ENCODE data around the gene OAF.

DNA sequence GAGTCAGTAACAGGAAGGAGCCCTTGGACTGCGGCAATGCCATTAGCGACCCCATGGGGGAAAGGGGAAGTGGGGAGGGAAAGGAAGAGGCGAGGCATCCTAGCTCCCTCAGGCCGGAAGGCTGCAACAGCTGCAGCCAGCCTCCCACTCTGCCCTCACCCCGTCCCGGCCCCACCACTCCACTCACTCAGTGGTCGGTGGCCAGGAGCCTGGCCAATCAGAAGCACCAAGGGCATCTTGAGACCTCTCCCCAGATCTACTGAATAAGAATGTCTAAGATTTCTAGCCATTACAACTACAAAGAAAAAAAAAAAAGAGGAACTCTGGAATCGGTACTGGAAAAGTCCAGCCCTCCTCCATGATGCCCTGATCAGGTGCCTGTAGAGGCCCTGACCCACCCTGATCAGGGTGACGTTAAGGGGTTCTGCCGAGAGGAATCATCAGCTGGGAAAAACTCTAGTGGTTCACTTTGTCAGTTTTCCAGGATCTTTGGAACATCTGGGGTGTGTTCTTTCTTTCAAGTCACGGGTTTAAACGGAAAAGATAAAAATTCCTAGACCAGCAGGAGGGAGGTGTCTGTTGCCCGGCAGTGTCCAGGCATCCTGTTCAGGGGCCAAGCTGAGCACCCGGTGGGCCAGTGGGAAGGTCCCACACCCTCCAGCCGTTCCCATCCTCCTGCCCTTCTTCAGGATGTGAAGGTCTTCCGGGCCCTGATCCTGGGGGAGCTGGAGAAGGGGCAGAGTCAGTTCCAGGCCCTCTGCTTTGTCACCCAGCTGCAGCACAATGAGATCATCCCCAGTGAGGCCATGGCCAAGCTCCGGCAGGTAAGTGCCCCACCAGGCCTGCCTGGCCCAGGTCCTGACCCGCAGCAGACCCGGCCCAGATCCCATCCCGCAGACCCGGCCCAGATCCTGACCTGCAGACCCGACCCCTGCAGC is 14.4 kb downstream of the OAF start:
- TF ChIP-seq, protein P1, sequence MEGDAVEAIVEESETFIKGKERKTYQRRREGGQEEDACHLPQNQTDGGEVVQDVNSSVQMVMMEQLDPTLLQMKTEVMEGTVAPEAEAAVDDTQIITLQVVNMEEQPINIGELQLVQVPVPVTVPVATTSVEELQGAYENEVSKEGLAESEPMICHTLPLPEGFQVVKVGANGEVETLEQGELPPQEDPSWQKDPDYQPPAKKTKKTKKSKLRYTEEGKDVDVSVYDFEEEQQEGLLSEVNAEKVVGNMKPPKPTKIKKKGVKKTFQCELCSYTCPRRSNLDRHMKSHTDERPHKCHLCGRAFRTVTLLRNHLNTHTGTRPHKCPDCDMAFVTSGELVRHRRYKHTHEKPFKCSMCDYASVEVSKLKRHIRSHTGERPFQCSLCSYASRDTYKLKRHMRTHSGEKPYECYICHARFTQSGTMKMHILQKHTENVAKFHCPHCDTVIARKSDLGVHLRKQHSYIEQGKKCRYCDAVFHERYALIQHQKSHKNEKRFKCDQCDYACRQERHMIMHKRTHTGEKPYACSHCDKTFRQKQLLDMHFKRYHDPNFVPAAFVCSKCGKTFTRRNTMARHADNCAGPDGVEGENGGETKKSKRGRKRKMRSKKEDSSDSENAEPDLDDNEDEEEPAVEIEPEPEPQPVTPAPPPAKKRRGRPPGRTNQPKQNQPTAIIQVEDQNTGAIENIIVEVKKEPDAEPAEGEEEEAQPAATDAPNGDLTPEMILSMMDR (IDR thresholded peaks at IDR 0.05), result no peak
- TF ChIP-seq EP300 (IDR thresholded peaks at IDR 0.05), result no peak
